CD4-positive, CD25-positive, alpha-beta regulatory T cell (primary cell): ENCODE results near the gene AHRR. TPM values are rescaled to one million over a fixed set of nuclear protein-coding genes. Genes with fewer than 3 reads are reported as not detected.
"Not testable (repeated sequence)": the region's sequence is repeated elsewhere in the genome, so short reads cannot be mapped to it uniquely, and the experiment has no call there.

ENCODE experiments used
- ATAC-seq, 2 donors: fragments of 150-1000 bp; cut with Tn5 transposase; one replicate each; pipeline ENCODE4 v1.10.0; 2021; ENCODE audit warnings: low read depth in 2 of 2, moderate number of reproducible peaks in 2 of 2, moderate library complexity in 1 of 2
- DNase-seq, 3 donors: peaks; one replicate each; pipeline versions ENCODE4 v3.0.0 to v3.0.0-alpha.2; 2012 to 2022; ENCODE audit warnings: mixed read lengths in 1 of 3
- H3K27ac ChIP-seq: one replicate; pipeline ENCODE4 v1.7.0; 2013; ENCODE audit warnings: mild to moderate bottlenecking, low read length; ENCODE audit not compliant: insufficient read depth, poor library complexity, severe bottlenecking
- H3K27me3 ChIP-seq: one replicate; pipeline ENCODE4 v1.7.0; 2013; ENCODE audit warnings: low read length; ENCODE audit not compliant: control insufficient read depth, insufficient read depth
- H3K36me3 ChIP-seq: one replicate; pipeline ENCODE4 v1.7.0; 2013; ENCODE audit warnings: mild to moderate bottlenecking, low read length, moderate library complexity; ENCODE audit not compliant: control insufficient read depth, insufficient read depth
- H3K4me1 ChIP-seq: 2 replicates; pipeline ENCODE4 v1.7.0; 2013; ENCODE audit warnings: mild to moderate bottlenecking, low read length; ENCODE audit not compliant: insufficient read depth, control insufficient read depth, poor library complexity, severe bottlenecking
- H3K4me3 ChIP-seq: one replicate; pipeline ENCODE4 v1.7.0; 2013; ENCODE audit warnings: low read depth, mild to moderate bottlenecking, low read length, moderate library complexity
- H3K9me3 ChIP-seq, 2 experiments: 1 replicate in 1 of 2; 2 replicates in 1 of 2; pipeline ENCODE4 v1.7.0; 2013; ENCODE audit warnings: low read length in 2 of 2, mild to moderate bottlenecking in 1 of 2, moderate library complexity in 1 of 2; ENCODE audit not compliant: control insufficient read depth in 2 of 2
- H3K27ac Mint-ChIP-seq, 3 donors: one replicate each; pipeline ENCODE4 v1.8.0; 2020 to 2022; ENCODE audit warnings: mild to moderate bottlenecking in 3 of 3, mixed read lengths in 3 of 3, moderate library complexity in 2 of 3
- H3K27me3 Mint-ChIP-seq: one replicate; pipeline ENCODE4 v1.8.0; 2022; ENCODE audit warnings: mild to moderate bottlenecking, mixed read lengths
- H3K36me3 Mint-ChIP-seq: one replicate; pipeline ENCODE4 v1.8.0; 2020; ENCODE audit warnings: mixed read lengths
- H3K4me1 Mint-ChIP-seq, 4 donors: one replicate each; pipeline ENCODE4 v1.8.0; 2020 to 2022; ENCODE audit warnings: mixed read lengths in 4 of 4, mild to moderate bottlenecking in 1 of 4
- H3K4me3 Mint-ChIP-seq, 4 donors: one replicate each; pipeline ENCODE4 v1.8.0; 2020 to 2022; ENCODE audit warnings: mild to moderate bottlenecking in 4 of 4, mixed read lengths in 4 of 4, moderate library complexity in 3 of 4
- H3K9me3 Mint-ChIP-seq, 7 donors: one replicate each; pipeline ENCODE4 v1.8.0; 2020 to 2022; ENCODE audit warnings: mixed read lengths in 7 of 7, mild to moderate bottlenecking in 3 of 7, moderate library complexity in 2 of 7
- polyA plus RNA-seq, 4 donors: library from polyadenylated mRNA; unstranded; fragments of 300-500 nt; fragmentation: Illumina TruSeq; gene quantifications; one replicate each; pipeline ENCODE4 v1.2.3, GENCODE V29; 2021
- total RNA-seq: library from RNA; stranded (reverse); gene quantifications from one replicate; pipeline ENCODE4 v1.2.3, GENCODE V29; 2022

AHRR gene
- total and polyA plus RNA-seq, 5 donors from 2014 or later = 0.20 to 4.5 (median 0.72) TPM

GRCh38 chr5:306011-306805 is 15.3 kb upstream of the AHRR start:
- Mint-ChIP-seq H3K9me3 (no peaks in the 10 kb centered on the region), H3K27me3 (no peaks in the 10 kb centered on the region), H3K36me3 (peaks cover 21% of the 10 kb centered on the region), H3K27ac (no peak overlapping the region), H3K4me1 (peaks cover 0 to 17% (median 5%) of the 10 kb centered on the region in 4 donors), H3K4me3 (no peak overlapping the region)
- no peak for ATAC-seq
- no peaks in the 10 kb centered on the region for H3K27me3 ChIP-seq
- no peak overlapping the region for H3K27ac ChIP-seq
- H3K4me3 ChIP-seq = no peak overlapping the region
- no peak for DNase-seq
- peaks cover 55% of the 10 kb centered on the region for H3K36me3 ChIP-seq
- H3K9me3 ChIP-seq = no peaks in the 10 kb centered on the region
- no peaks in the 10 kb centered on the region for H3K4me1 ChIP-seq

DNA sequence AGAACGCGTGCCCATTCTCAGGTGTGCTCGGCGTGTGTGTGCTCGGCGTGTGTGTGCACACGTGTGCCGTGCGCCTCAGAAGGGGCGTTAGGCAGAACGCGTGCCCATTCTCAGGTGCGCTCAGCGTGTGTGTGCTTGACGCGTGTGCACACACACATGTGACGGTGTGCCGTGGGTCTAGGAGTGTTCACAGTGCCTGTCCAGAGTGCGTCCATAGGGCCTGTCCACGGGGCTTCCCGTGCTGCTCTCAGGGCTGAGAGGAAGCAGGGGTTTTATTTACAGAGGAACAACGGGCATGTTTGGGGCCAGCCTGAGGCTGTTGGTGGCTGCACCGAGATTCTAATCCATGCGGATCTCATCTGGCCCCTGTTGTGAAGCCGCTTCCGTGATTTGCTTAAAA is 14.2 kb upstream of the AHRR start:
- H3K4me1 Mint-ChIP-seq = peaks cover 0 to 6% (median 2%) of the 10 kb centered on the region in 4 donors
- H3K27me3 Mint-ChIP-seq = no peaks in the 10 kb centered on the region
- ATAC-seq (no peak), DNase-seq (no peak)
- H3K9me3 Mint-ChIP-seq = no peaks in the 10 kb centered on the region
- H3K27ac Mint-ChIP-seq = no peak overlapping the region
- H3K4me3 Mint-ChIP-seq = peak overlapping the region in 1 of 4 donors; percentile 46
- H3K9me3 ChIP-seq = no peaks in the 10 kb centered on the region
- H3K27me3 ChIP-seq = no peaks in the 10 kb centered on the region
- H3K36me3 Mint-ChIP-seq = peaks cover 23% of the 10 kb centered on the region
- peaks cover 64% of the 10 kb centered on the region for H3K36me3 ChIP-seq
- H3K4me3 ChIP-seq = no peak overlapping the region
- H3K27ac ChIP-seq = no peak overlapping the region
- no peaks in the 10 kb centered on the region for H3K4me1 ChIP-seq

DNA sequence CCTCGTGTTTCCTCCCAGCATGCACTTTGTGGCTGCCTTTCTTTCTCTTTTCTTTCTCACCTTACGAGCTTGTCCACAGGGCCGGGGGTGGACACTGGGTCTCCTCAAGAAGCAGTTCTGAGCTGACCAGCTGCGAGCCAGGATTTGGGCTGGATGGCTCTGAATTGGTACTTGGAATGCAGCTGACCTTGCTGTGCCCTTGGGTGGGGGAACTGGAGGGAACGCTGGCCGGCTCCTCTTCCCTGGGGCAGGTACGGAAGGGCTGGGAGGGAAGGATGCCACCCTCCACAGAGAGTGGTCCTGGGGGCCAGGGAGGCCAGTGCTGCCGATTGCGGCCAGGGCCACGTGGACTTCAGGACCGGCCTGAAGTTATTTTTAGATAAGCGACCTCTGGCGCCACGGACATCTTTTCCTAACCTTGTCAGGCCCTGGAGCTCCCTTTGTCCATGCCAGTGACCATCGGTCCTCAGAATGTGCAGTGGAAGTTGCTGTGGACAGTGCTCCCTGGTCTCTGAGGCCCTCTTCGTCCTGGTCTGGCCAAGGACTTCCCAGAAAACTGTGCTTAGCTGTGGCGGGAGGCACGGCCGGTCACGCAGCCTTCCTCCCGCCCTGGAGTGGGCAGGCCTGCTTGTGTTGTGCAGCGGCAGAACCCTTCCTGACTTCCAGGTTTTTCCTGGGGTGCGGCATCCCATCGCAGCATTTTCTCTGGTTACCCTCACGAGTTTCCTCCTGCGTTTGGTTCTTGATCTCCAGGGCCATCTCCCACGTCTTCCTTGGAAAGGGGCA is 13.5 kb upstream of the AHRR start:
- Mint-ChIP-seq H3K4me1 (peaks cover 0 to 5% (median under 1%) of the 10 kb centered on the region in 4 donors), H3K27me3 (no peaks in the 10 kb centered on the region), H3K9me3 (no peaks in the 10 kb centered on the region), H3K27ac (no peak overlapping the region), H3K36me3 (peaks cover 23% of the 10 kb centered on the region), H3K4me3 (no peak overlapping the region)
- no peaks in the 10 kb centered on the region for H3K4me1 ChIP-seq
- H3K9me3 ChIP-seq = no peaks in the 10 kb centered on the region
- no peak overlapping the region for H3K27ac ChIP-seq
- DNase-seq (no peak), ATAC-seq (no peak)
- no peak overlapping the region for H3K4me3 ChIP-seq
- H3K36me3 ChIP-seq = peaks cover 71% of the 10 kb centered on the region
- H3K27me3 ChIP-seq = no peaks in the 10 kb centered on the region

- ATAC-seq (no peak), DNase-seq (no peak)
- peaks cover 0 to 3% (median 0%) of the 10 kb centered on the region in 4 donors for H3K4me1 Mint-ChIP-seq
- H3K4me3 ChIP-seq = no peak overlapping the region
- no peak overlapping the region for H3K4me3 Mint-ChIP-seq
- no peaks in the 10 kb centered on the region for H3K9me3 ChIP-seq
- peaks cover 20% of the 10 kb centered on the region for H3K36me3 Mint-ChIP-seq
- H3K27me3 ChIP-seq = no peaks in the 10 kb centered on the region
- peaks cover 79% of the 10 kb centered on the region for H3K36me3 ChIP-seq
- no peaks in the 10 kb centered on the region for H3K4me1 ChIP-seq
- H3K27ac Mint-ChIP-seq = no peak overlapping the region
- no peak overlapping the region for H3K27ac ChIP-seq
- H3K9me3 Mint-ChIP-seq = no peaks in the 10 kb centered on the region
- H3K27me3 Mint-ChIP-seq = no peaks in the 10 kb centered on the region
Measured at GRCh38 chr5:308672-309271, 12.7 kb upstream of the AHRR start.

- H3K4me1 Mint-ChIP-seq, H3K27me3 ChIP-seq, DNase-seq, H3K9me3 Mint-ChIP-seq, ATAC-seq, H3K4me3 Mint-ChIP-seq, H3K27ac ChIP-seq, H3K4me3 ChIP-seq, H3K4me1 ChIP-seq, H3K27ac Mint-ChIP-seq, H3K9me3 ChIP-seq, H3K27me3 Mint-ChIP-seq: not testable (repeated sequence)
- peaks cover 89% of the 10 kb centered on the region for H3K36me3 ChIP-seq
- H3K36me3 Mint-ChIP-seq = peaks cover 28% of the 10 kb centered on the region
Measured at GRCh38 chr5:309831-310230, 11.7 kb upstream of the AHRR start.

GRCh38 chr5:310516-310915 is 11.0 kb upstream of the AHRR start:
- no peak overlapping the region for H3K4me3 Mint-ChIP-seq
- no peak for DNase-seq
- Histone ChIP-seq H3K27ac (no peak overlapping the region), H3K9me3 (no peaks in the 10 kb centered on the region), H3K27me3 (no peaks in the 10 kb centered on the region), H3K36me3 (peaks cover 89% of the 10 kb centered on the region), H3K4me3 (no peak overlapping the region), H3K4me1 (no peaks in the 10 kb centered on the region)
- peaks cover 35% of the 10 kb centered on the region for H3K36me3 Mint-ChIP-seq
- no peak for ATAC-seq
- H3K27ac Mint-ChIP-seq = no peak overlapping the region
- no peaks in the 10 kb centered on the region for H3K27me3 Mint-ChIP-seq
- no peaks in the 10 kb centered on the region for H3K9me3 Mint-ChIP-seq
- H3K4me1 Mint-ChIP-seq = peaks cover 0 to 3% (median 0%) of the 10 kb centered on the region in 4 donors

DNA sequence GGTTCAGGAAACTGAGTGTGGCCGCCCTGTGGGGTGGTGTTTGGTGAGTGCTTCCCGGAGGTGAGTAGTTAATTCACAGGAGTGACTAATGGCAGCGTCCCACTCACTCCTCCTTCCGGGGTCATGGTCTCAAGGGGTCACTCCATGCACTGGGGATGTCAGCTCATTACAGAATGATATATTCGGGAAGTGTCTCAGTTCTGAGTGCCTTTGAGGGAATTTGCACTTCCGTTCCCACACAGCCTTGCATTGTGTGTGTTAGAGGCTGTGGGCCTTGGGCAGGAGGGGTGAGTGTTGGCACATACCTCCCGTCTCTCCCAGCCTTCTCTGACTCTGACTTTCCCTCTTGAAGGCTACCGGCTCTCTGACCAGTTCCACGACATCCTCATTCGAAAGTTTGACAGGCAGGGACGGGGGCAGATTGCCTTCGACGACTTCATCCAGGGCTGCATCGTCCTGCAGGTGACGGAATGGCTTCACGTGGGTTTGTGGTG is 10.5 kb upstream of the AHRR start:
- Mint-ChIP-seq H3K4me3 (no peak overlapping the region), H3K4me1 (peaks cover 0 to 3% (median 0%) of the 10 kb centered on the region in 4 donors), H3K27ac (no peak overlapping the region), H3K27me3 (no peaks in the 10 kb centered on the region), H3K9me3 (no peaks in the 10 kb centered on the region), H3K36me3 (peaks cover 31% of the 10 kb centered on the region)
- DNase-seq = no peak
- no peak for ATAC-seq
- H3K9me3 ChIP-seq = no peaks in the 10 kb centered on the region
- H3K27ac ChIP-seq = no peak overlapping the region
- H3K27me3 ChIP-seq = no peaks in the 10 kb centered on the region
- no peaks in the 10 kb centered on the region for H3K4me1 ChIP-seq
- peaks cover 88% of the 10 kb centered on the region for H3K36me3 ChIP-seq
- H3K4me3 ChIP-seq = no peak overlapping the region
